SU-DHL-6 (cell line): ENCODE results near the gene SLX4IP.

Experiments
- H2AFZ ChIP-seq: fragments of 200-600 bp; sonication (generic); 2 replicates; pipeline ENCODE4 v1.6.1; 2014; ENCODE audit warnings: low read depth, mild to moderate bottlenecking, moderate library complexity, mixed read lengths, antibody characterized with exemption, low read length; ENCODE audit not compliant: severe bottlenecking
- H3F3A ChIP-seq: fragments of 200-600 bp; shearing (Covaris generic); 2 replicates; pipeline ENCODE4 v1.6.0; 2016; ENCODE audit warnings: antibody characterized with exemption, mild to moderate bottlenecking; ENCODE audit not compliant: insufficient read depth
- H3K27ac ChIP-seq: fragments of 200-600 bp; sonication (generic); 2 replicates; pipeline ENCODE4 v1.5.1; 2016; ENCODE audit warnings: low read depth, mild to moderate bottlenecking, low read length, moderate library complexity, mixed read lengths
- H3K27me3 ChIP-seq: fragments of 200-600 bp; sonication (generic), shearing (Covaris generic); 2 replicates; pipeline ENCODE4 v1.6.0; 2014; ENCODE audit warnings: mild to moderate bottlenecking, low read length
- H3K36me3 ChIP-seq: fragments of 200-600 bp; sonication (generic); 2 replicates; pipeline ENCODE4 v1.6.1; 2014; ENCODE audit warnings: mild to moderate bottlenecking, low read length, mixed read lengths
- H3K4me2 ChIP-seq: fragments of 300-600, 200-600 bp; shearing (Covaris generic), sonication (generic); 2 replicates; pipeline ENCODE4 v1.6.0; 2014; ENCODE audit warnings: low read length, low read depth, mild to moderate bottlenecking; ENCODE audit not compliant: poor library complexity, severe bottlenecking
- H3K4me3 ChIP-seq: fragments of 200-600 bp; sonication (generic); 2 replicates; pipeline ENCODE4 v1.5.1; 2014; ENCODE audit warnings: antibody characterized with exemption, low read length, mild to moderate bottlenecking, mixed read lengths; ENCODE audit not compliant: insufficient read depth, poor library complexity, severe bottlenecking
- H3K79me2 ChIP-seq: fragments of 200-600 bp; sonication (generic); 2 replicates; pipeline ENCODE4 v1.6.1; 2014; ENCODE audit warnings: mild to moderate bottlenecking, low read length, moderate library complexity; ENCODE audit not compliant: insufficient read depth
- H3K9ac ChIP-seq: fragments of 200-600 bp; sonication (generic); 2 replicates; pipeline ENCODE4 v1.7.0; 2014; ENCODE audit warnings: mild to moderate bottlenecking, low read length
- H3K9me2 ChIP-seq: fragments of 200-600 bp; sonication (generic); replicated peaks from 2 replicates; pipeline ENCODE4 v1.6.1; 2014; ENCODE audit warnings: low read length; ENCODE audit not compliant: insufficient read depth
- H3K9me3 ChIP-seq: fragments of 200-600 bp; sonication (generic); 2 replicates; pipeline ENCODE4 v1.6.1; 2014; ENCODE audit warnings: low read length, mixed read lengths; ENCODE audit not compliant: insufficient read depth
- H4K20me1 ChIP-seq: fragments of 200-600 bp; sonication (generic); 2 replicates; pipeline ENCODE4 v1.6.1; 2014; ENCODE audit warnings: low read depth, mild to moderate bottlenecking, antibody characterized with exemption, low read length, moderate library complexity, mixed read lengths
- CTCF ChIP-seq: fragments of 200-600 bp; sonication (generic); IDR thresholded peaks from one replicate; pipeline ENCODE4 v1.5.1; 2017; ENCODE audit warnings: antibody characterized with exemption, mild to moderate bottlenecking, low read length, moderate library complexity; ENCODE audit not compliant: insufficient read depth, poor library complexity, severe bottlenecking
- EZH2phosphoT487 ChIP-seq: fragments of 200-600 bp; sonication (generic), shearing (Covaris generic); conservative IDR thresholded peaks from 2 replicates; pipeline ENCODE4 v1.6.1; 2018; ENCODE audit warnings: mild to moderate bottlenecking, antibody characterized with exemption, low read length, moderate library complexity, mixed read lengths

SLX4IP gene

GRCh38 chr20:10434832-10435812 is at the start of gene SLX4IP:
TSS of gene SLX4IP (plus strand) at chr20:10435305. CDS start at chr20:10458205, 22,900 bp downstream.
- Histone ChIP-seq H4K20me1 (no peaks in the 10 kb centered on the region), H3K27me3 (no peaks in the 10 kb centered on the region), H2AFZ (peak within 1 kb of the TSS; percentile 82), H3K27ac (peak within 1 kb of the TSS; percentile 96), H3K9me2 (no peaks in the 10 kb centered on the region), H3K9me3 (no peaks in the 10 kb centered on the region), H3K9ac (peak within 1 kb of the TSS; percentile 95), H3K36me3 (peaks cover 3% of the 10 kb centered on the region; the same call in 1 of the 2 replicates), H3K4me3 (peak within 1 kb of the TSS; percentile 99), H3K79me2 (peaks cover 73% of the 10 kb centered on the region), H3K4me2 (peak within 1 kb of the TSS; percentile 99), H3F3A (peaks cover 16% of the 10 kb centered on the region)
- TF ChIP-seq EZH2phosphoT487 (no peak), CTCF (no peak)

- H3K4me3 ChIP-seq, result no peak overlapping the region
- H3K36me3 ChIP-seq, result no peaks in the 10 kb centered on the region
- no peaks in the 10 kb centered on the region for H3F3A ChIP-seq
- no peaks in the 10 kb centered on the region for H4K20me1 ChIP-seq
- H3K27me3 ChIP-seq, result no peaks in the 10 kb centered on the region
- H3K27ac ChIP-seq, result no peak overlapping the region
- no peaks in the 10 kb centered on the region for H3K79me2 ChIP-seq
- H3K9ac ChIP-seq, result no peak overlapping the region
- H3K4me2 ChIP-seq, result no peak overlapping the region
- H2AFZ ChIP-seq, result no peak overlapping the region
- TF ChIP-seq EZH2phosphoT487 (no peak), CTCF (no peak)
- no peaks in the 10 kb centered on the region for H3K9me3 ChIP-seq
- no peaks in the 10 kb centered on the region for H3K9me2 ChIP-seq
These were observed 49.1 kb upstream of the SLX4IP start for GRCh38 chr20:10385850-10386544.

- H3K9me2 ChIP-seq, result no peaks in the 10 kb centered on the region
- H3K9me3 ChIP-seq, result no peaks in the 10 kb centered on the region
- H4K20me1 ChIP-seq, result no peaks in the 10 kb centered on the region
- no peaks in the 10 kb centered on the region for H3K36me3 ChIP-seq
- H2AFZ ChIP-seq, result no peak overlapping the region
- H3K27ac ChIP-seq, result no peak overlapping the region
- H3K4me2 ChIP-seq, result no peak overlapping the region
- no peak overlapping the region for H3K4me3 ChIP-seq
- TF ChIP-seq EZH2phosphoT487, result no peak
- no peak for TF ChIP-seq CTCF
- H3K27me3 ChIP-seq, result no peaks in the 10 kb centered on the region
- no peak overlapping the region for H3K9ac ChIP-seq
- H3F3A ChIP-seq, result no peaks in the 10 kb centered on the region
- H3K79me2 ChIP-seq, result no peaks in the 10 kb centered on the region
These were observed 47.4 kb upstream of the SLX4IP start for GRCh38 chr20:10387686-10388085.
